ENCODE results near the gene TNFRSF1A.
A peak's percentile ranks its signal among the peaks of the same experiment; 100 is the strongest.

Gene TNFRSF1A

GRCh38 chr12:6341417-6342139 lies at the start of gene TNFRSF1A:
Gene TNFRSF1A, minus strand, starts transcription at chr12:6342076. Its CDS starts 262 bp downstream, at chr12:6341814.
- DNase-seq = peak; percentile 60 to 64

- no peak for DNase-seq
Measured at GRCh38 chr12:6391013-6391412, 49.1 kb upstream of the TNFRSF1A start.

DNA sequence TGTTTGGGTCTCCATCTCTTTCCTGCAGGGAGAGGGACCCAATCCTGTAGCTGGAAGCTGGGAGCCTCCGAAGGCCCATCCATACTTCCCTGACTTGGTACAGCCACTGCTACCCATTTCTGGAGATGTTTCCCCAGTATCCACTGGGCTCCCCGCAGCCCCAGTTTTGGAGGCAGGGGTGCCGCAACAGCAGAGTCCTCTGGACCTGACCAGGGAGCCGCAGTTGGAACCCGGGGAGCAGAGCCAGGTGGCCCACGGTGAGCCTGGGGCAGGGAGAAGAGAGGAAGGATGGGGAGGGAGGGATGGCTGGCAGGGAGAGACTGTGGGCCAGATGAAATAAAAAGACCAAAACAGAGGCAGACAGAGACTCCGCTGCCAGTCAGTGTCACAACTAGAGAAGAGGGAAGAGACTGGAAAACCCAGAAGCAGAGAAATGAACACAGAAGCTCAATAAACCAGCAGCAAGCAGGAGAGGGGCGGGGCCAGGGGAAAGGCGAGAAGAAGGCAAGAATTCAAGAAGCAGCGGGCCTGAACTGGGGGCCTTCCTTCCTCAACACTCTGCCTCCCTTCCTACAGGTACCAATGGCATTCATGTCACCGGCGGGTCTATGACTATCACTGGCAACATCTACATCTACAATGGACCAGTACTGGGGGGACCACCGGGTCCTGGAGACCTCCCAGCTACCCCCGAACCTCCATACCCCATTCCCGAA lies 48.4 kb upstream of the TNFRSF1A start:
- DNase-seq = no peak

- DNase-seq = no peak
Measured at GRCh38 chr12:6387541-6387940, 45.7 kb upstream of the TNFRSF1A start.

GRCh38 chr12:6386491-6386890 lies 44.6 kb upstream of the TNFRSF1A start:
- no peak for DNase-seq

- no peak for DNase-seq
Measured at GRCh38 chr12:6386038-6386437, 44.2 kb upstream of the TNFRSF1A start.

DNA sequence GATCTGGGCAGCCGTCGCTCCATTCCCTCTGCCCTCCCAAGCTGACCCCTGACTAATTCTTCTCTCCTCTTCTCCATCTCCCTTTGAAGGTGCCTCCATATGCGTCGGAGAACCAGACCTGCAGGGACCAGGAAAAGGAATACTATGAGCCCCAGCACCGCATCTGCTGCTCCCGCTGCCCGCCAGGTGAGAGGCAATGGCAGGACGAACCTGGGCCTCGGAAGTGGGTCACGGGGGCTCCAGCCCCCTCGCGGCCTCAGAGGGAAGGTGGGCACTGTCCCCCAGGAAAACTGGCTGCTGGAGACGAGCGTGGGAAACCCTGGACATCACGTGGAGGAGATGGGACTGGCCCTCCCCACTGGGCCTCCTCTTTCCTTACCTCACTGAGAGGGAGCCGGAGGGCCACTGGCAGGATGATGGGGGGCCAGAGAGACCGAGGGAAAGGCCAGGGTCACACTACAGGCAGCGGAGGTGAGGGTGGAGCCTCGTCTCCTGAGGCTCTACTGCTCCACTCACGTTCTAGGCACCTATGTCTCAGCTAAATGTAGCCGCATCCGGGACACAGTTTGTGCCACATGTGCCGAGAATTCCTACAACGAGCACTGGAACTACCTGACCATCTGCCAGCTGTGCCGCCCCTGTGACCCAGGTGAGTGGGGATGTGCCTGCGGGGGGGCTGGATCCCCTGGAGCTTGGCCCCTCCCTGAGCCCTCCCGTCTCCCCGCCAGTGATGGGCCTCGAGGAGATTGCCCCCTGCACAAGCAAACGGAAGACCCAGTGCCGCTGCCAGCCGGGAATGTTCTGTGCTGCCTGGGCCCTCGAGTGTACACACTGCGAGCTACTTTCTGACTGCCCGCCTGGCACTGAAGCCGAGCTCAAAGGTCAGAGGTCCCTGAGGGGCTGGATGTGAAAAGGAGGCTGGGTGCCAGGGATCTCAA lies 42.9 kb upstream of the TNFRSF1A start:
- no peak for DNase-seq

GRCh38 chr12:6383572-6384498 lies 42.0 kb upstream of the TNFRSF1A start, which contains the start of gene LTBR:
Gene LTBR, plus strand, starts transcription at chr12:6384162. Its CDS starts 197 bp downstream, at chr12:6384359.
- peak in 1 of 2 donors; percentile 38 for DNase-seq

GRCh38 chr12:6382982-6383381 lies 41.1 kb upstream of the TNFRSF1A start:
- DNase-seq = no peak

- DNase-seq = no peak
Measured at GRCh38 chr12:6382371-6382770, 40.5 kb upstream of the TNFRSF1A start.

DNA sequence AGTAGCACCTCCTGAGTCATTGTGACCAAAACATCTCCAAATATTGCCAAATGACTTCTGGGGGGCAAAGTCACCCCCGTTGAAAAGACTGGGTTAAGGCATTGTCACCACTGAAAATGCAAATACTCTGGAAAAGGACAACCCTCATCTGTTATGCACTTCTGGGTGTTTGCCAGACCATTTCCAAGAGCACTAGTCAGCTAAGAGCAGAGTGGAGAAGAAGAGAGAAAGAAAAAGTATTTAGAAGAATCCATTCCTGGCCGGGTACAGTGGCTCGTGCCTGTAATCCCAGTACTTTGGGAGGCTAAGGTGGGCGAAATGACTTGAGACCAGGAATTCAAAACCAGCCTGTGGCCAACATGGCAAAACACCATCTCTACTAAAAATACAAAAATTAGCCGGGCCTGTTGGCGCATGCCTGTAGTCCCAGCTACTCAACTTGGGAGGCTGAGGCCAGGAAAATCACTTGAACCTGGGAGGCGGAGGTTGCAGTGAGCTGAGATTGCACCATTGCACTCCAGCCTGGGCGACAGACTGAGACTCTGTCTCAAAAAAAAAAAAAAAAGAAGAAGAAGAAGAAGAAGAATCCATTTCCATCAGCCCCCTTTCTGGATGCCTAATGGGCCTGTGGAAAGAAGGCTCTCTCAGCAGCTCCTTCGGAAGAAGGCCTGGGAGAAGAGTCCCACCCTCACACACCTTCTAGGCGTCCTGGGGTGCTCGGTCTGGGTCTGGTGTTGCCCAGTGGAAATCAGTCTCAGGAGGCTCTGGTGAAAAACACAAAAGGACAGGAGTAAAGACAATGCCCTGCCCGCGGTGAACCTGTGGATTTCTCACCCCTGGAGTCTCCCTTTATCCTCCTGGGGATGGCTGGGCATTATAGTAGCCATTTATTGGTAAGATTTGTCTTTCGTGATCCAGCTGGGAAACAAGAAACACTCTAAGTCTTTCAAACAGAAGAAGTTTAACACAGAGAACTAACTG lies 38.6 kb upstream of the TNFRSF1A start:
- DNase-seq = no peak

GRCh38 chr12:6378709-6379472 lies 37.0 kb upstream of the TNFRSF1A start:
- DNase-seq = no peak

DNA sequence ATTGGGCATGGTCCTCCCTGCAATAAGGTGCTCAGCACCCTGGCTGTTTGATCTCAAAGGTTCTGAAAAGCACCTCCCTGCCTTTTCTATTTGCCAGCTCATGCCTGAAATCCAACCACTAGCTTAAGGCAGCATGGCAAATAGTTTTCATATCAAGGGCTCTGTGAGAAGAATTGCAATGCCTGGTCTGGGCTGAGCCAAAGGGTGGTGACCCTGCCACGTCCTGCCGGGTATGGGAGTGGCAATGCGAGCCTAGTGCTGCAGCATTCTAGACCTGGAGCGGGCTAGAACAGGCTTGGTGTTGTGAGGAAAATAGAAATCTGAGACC lies 35.8 kb upstream of the TNFRSF1A start:
- no peak for DNase-seq

GRCh38 chr12:6376870-6377666 lies 35.2 kb upstream of the TNFRSF1A start:
- no peak for DNase-seq

GRCh38 chr12:6376079-6376869 lies 34.4 kb upstream of the TNFRSF1A start:
- no peak for DNase-seq

GRCh38 chr12:6375269-6376078 lies 33.6 kb upstream of the TNFRSF1A start, which contains the start of gene SCNN1A:
Gene SCNN1A, minus strand, starts transcription at chr12:6375563. Its CDS starts 780 bp downstream, at chr12:6374783.
- DNase-seq = no peak

DNA sequence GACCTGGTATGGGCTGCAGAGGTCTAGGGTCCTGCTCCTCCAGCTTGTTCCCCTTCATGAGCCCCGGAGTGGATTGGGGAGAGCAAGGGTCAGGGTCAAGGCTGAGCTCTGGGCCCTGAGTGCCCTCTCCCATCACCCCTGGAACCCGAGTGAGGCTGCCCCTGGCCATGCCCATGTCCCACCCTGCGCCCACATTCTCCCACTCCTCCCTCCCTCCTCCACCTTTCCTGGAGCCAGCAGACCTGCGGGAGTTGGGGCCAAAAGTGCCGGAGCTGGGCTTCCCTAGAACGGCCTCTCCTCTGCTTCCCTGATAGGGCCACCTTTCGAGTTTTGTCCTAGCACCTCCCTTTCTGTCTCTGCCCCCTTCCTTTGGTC lies 32.9 kb upstream of the TNFRSF1A start:
- no peak for DNase-seq

Data from stimulated activated CD4-positive, alpha-beta T cell treated with anti-CD3 and anti-CD28 coated beads, Interleukin-2, amount 100 ng/mL, for 24 hours (primary cell).